ENCODE results near the gene DAGLB.

- TF ChIP-seq CTCF (IDR thresholded peaks at IDR 0.05) (no peak), TP53 (CRISPR knock-in tag; IDR thresholded peaks at IDR 0.05) (no peak), CBFB (CRISPR knock-in tag; IDR thresholded peaks at IDR 0.05; ENCODE audit: low read depth) (no peak), ESRRA (CRISPR knock-in tag; IDR thresholded peaks at IDR 0.05; ENCODE audit: borderline replicate concordance) (no peak), JAZF1 (CRISPR knock-in tag; IDR thresholded peaks at IDR 0.05) (no peak), ATF3 (CRISPR knock-in tag; conservative IDR thresholded peaks at IDR 0.05) (no peak), GABPB1 (CRISPR knock-in tag; IDR thresholded peaks at IDR 0.05) (no peak), CREM (CRISPR knock-in tag; IDR thresholded peaks at IDR 0.05) (no peak)
These were observed 41.9 kb upstream of the DAGLB start for GRCh38 chr7:6489612-6490011.
